ENCODE data around the gene RNF114.

DNA sequence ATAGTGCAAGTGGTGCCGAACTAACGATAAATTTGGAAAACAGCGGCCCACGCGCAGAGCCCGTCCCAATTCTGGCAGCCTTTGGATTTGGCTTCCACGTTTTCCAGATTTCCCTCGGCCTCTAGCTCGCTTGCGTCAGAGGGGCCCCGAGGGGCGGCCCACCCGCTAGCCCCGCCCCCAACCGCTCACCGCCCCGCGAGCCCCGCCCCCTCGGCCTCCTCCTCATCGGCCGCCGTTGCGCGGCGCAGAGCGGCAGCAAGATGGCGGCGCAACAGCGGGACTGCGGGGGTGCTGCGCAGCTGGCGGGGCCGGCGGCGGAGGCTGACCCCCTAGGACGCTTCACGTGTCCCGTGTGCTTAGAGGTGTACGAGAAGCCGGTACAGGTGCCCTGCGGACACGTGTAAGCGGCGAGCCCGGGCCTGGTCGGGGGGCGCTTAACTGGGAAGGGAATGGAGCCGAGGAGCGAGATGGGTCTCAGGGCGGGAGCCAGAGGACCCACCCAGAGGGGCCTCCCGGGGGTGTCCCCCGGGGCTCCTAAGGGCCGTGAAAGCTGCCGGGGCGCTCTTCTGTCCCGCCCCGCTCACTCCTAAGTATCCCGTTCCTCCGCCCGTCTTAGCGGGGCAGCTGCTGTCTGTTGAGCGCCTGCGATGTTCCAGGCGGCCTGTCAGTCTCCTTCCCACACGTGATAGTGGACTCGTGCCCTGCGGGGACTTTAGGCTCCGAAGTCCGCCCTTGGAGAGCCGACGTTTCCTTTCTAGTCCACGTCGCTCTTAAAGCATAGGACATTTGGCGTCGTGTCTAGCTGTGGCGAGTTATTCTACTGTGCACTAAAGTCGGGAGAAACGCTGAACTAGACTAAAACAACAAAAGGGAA, at the start of gene RNF114:
- TF ChIP-seq CTCF (conservative IDR thresholded peaks at IDR 0.05 in 1 of 2, IDR thresholded peaks at IDR 0.05 in 1 of 2; ENCODE audit: low read depth in 1 of 2, low read length in 2 of 2): no peak
- no peak for TF ChIP-seq EZH2 (IDR thresholded peaks at IDR 0.05; ENCODE audit: low read length, missing control alignments)
